ENCODE data around the gene CSN1S1.

Gene CSN1S1

GRCh38 chr4:69991016-69991415 lies 60.1 kb downstream of the CSN1S1 start:
- no peak for DNase-seq (ENCODE audit: low read depth)

GRCh38 chr4:69994782-69995181 lies 63.9 kb downstream of the CSN1S1 start:
- no peak for DNase-seq (ENCODE audit: low read depth)

- DNase-seq (ENCODE audit: low read depth): no peak
Observed at GRCh38 chr4:69995526-69996016, 64.7 kb downstream of the CSN1S1 start, which contains the start of gene STATH. TSS of gene STATH (plus strand) at chr4:69995966. CDS start at chr4:69998438, 2,472 bp downstream.
